ENCODE results near the gene GTPBP4.
A peak's percentile ranks its signal among the peaks of the same experiment; 100 is the strongest.
"Not testable (repeated sequence)": the region's sequence is repeated elsewhere in the genome, so short reads cannot be mapped to it uniquely, and the experiment has no call there.

GTPBP4 gene

GRCh38 chr10:1056326-1057105 lies 68.3 kb downstream of the GTPBP4 start, which contains the start of gene WDR37:
WDR37 (plus strand) TSS chr10:1056385; CDS start chr10:1072156, 15,771 bp downstream.
- peak; percentile 92 for DNase-seq (ENCODE audit: low spot score)

- DNase-seq (ENCODE audit: low spot score): no peak
These were observed 68.9 kb downstream of the GTPBP4 start for GRCh38 chr10:1057106-1057657.

- no peak for DNase-seq (ENCODE audit: low spot score)
These were observed 69.8 kb downstream of the GTPBP4 start for GRCh38 chr10:1058017-1058416.

- no peak for DNase-seq (ENCODE audit: low spot score)
These were observed 71.7 kb downstream of the GTPBP4 start for GRCh38 chr10:1059902-1060301.

- DNase-seq (ENCODE audit: low spot score): peak; percentile 35
These were observed 73.9 kb downstream of the GTPBP4 start for GRCh38 chr10:1061930-1062774.

- DNase-seq (ENCODE audit: low spot score): no peak
These were observed 75.1 kb downstream of the GTPBP4 start for GRCh38 chr10:1063232-1063865.

- DNase-seq (ENCODE audit: low spot score): no peak
These were observed 76.7 kb downstream of the GTPBP4 start for GRCh38 chr10:1064964-1065247.

- DNase-seq (ENCODE audit: low spot score): not testable (repeated sequence)
These were observed 78.5 kb downstream of the GTPBP4 start for GRCh38 chr10:1066734-1067133.

- DNase-seq (ENCODE audit: low spot score): no peak
These were observed 80.4 kb downstream of the GTPBP4 start for GRCh38 chr10:1068380-1069361.
